Dermis blood vessel endothelial cell (primary cell): ENCODE measurements around the gene CYP4X1. TPM values are rescaled to one million over a fixed set of nuclear protein-coding genes. Genes with fewer than 3 reads are reported as not detected.
A peak's percentile ranks its signal among the peaks of the same experiment; 100 is the strongest.
"Not testable (repeated sequence)": the region's sequence is repeated elsewhere in the genome, so short reads cannot be mapped to it uniquely, and the experiment has no call there.

Source experiments
- DNase-seq: peaks from one replicate; pipeline ENCODE4 v3.0.0; 2010
- total RNA-seq: library from RNA; depleted of rRNA; stranded (reverse); fragments of >200 nt; gene quantifications from 2 replicates; pipeline ENCODE4 v1.2.3, GENCODE V29; 2014

Gene CYP4X1
- total RNA-seq, 1 donor from 2014 or later: 6.3 TPM

DNA sequence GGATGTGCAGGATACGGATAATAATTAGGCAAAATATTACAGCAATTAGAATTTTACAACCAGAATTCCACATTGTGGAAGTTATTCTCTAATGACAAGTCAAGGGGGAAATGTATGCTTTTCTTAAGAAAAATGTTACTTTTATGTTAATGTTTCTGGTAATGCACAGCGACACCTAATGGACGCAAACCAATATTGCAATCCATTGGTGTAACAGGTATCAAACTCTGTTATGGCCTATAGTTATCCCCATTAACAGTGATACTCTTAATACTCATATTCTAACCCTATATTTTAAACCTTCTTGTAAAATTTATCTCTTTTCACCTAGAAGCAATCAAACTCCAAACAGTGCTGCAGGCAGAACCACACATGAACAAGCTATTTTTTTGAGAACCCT, 65.9 kb downstream of the CYP4X1 start:
- DNase-seq: peak; percentile 60

DNA sequence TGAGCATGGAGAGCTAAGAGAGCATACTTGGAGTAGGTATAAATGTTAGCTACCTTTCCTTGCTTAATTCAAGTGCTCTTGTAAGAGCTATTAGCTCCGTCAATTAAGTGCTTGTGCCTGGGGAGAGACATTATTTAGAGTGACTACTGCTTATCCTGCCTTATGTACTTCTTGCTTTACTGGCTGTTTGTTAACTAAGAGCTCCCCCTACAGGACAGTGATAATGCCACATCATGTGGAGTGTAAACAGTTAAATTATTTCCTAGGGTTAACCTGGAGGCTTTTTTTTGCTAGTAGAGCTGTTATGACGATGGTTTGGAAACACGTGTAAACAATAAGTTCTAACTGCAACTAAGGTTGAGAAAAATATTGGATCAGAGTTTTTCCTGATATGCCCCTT, 68.0 kb downstream of the CYP4X1 start:
- DNase-seq: not testable (repeated sequence)

Other genes with a start within 250 kb of the CYP4X1 start
- 0.17 TPM in 1 of 2 replicates, not detected in the other for gene CYP4B1, start 224.6 kb upstream of the CYP4X1 start, total RNA-seq
- gene CYP4A11, start 82.2 kb upstream of the CYP4X1 start, total RNA-seq: not detected in 2 replicates
- 0.17 TPM in 1 of 2 replicates, not detected in the other for gene CYP4Z1, start 43.6 kb downstream of the CYP4X1 start, total RNA-seq
- not detected in 2 replicates for gene CYP4A22, start 113.8 kb downstream of the CYP4X1 start, total RNA-seq
- gene PDZK1IP1, start 166.4 kb downstream of the CYP4X1 start, total RNA-seq: 0.42 and 1.0 TPM in 2 replicates
- 61.1 and 84.5 TPM in 2 replicates for gene TAL1, start 208.6 kb downstream of the CYP4X1 start, total RNA-seq